H1 (cell line): Measurements from ENCODE around the gene GABPB1. TPM values are rescaled to one million over a fixed set of nuclear protein-coding genes. Genes with fewer than 3 reads are reported as not detected.

Experiments used
- polyA plus RNA-seq, 7 experiments: library from polyadenylated mRNA; depleted of rRNA in 3 of 7; stranded (reverse) in 5 of 7; unstranded in 2 of 7; fragments of >200 nt in 5 of 7; fragments of 200-250 nt in 2 of 7; gene quantifications; 1 replicate in 5 of 7; 2 replicates in 1 of 7; 4 replicates in 1 of 7; pipeline versions ENCODE4 v1.2.1 to v1.2.3, GENCODE V29; 2011 to 2013; ENCODE audit warnings: missing spikeins in 2 of 7, mixed read lengths in 2 of 7
- total RNA-seq: library from RNA; stranded (reverse); fragmentation: NEBNext Ultra II Directional; extraction: Animal tissue kit (Norgen Biotek cat#: 25700); gene quantifications from 2 replicates; pipeline ENCODE4 v1.2.1, GENCODE V29; 2021
- TF ChIP-seq, protein P1 (sequence below): fragments of 300-600 bp; sonication (generic); IDR thresholded peaks from 2 replicates; pipeline ENCODE4 v1.7.1; 2012; ENCODE audit warnings: low read length, moderate library complexity, mild to moderate bottlenecking, inconsistent platforms; ENCODE audit not compliant: insufficient replicate concordance

Gene GABPB1
- total and polyA plus RNA-seq, 2 of the 8 experiments (the other 6 are each of a cell fraction or from before 2014, with no cell fraction given), result 24.5 to 32.3 TPM

- TF ChIP-seq, protein P1, sequence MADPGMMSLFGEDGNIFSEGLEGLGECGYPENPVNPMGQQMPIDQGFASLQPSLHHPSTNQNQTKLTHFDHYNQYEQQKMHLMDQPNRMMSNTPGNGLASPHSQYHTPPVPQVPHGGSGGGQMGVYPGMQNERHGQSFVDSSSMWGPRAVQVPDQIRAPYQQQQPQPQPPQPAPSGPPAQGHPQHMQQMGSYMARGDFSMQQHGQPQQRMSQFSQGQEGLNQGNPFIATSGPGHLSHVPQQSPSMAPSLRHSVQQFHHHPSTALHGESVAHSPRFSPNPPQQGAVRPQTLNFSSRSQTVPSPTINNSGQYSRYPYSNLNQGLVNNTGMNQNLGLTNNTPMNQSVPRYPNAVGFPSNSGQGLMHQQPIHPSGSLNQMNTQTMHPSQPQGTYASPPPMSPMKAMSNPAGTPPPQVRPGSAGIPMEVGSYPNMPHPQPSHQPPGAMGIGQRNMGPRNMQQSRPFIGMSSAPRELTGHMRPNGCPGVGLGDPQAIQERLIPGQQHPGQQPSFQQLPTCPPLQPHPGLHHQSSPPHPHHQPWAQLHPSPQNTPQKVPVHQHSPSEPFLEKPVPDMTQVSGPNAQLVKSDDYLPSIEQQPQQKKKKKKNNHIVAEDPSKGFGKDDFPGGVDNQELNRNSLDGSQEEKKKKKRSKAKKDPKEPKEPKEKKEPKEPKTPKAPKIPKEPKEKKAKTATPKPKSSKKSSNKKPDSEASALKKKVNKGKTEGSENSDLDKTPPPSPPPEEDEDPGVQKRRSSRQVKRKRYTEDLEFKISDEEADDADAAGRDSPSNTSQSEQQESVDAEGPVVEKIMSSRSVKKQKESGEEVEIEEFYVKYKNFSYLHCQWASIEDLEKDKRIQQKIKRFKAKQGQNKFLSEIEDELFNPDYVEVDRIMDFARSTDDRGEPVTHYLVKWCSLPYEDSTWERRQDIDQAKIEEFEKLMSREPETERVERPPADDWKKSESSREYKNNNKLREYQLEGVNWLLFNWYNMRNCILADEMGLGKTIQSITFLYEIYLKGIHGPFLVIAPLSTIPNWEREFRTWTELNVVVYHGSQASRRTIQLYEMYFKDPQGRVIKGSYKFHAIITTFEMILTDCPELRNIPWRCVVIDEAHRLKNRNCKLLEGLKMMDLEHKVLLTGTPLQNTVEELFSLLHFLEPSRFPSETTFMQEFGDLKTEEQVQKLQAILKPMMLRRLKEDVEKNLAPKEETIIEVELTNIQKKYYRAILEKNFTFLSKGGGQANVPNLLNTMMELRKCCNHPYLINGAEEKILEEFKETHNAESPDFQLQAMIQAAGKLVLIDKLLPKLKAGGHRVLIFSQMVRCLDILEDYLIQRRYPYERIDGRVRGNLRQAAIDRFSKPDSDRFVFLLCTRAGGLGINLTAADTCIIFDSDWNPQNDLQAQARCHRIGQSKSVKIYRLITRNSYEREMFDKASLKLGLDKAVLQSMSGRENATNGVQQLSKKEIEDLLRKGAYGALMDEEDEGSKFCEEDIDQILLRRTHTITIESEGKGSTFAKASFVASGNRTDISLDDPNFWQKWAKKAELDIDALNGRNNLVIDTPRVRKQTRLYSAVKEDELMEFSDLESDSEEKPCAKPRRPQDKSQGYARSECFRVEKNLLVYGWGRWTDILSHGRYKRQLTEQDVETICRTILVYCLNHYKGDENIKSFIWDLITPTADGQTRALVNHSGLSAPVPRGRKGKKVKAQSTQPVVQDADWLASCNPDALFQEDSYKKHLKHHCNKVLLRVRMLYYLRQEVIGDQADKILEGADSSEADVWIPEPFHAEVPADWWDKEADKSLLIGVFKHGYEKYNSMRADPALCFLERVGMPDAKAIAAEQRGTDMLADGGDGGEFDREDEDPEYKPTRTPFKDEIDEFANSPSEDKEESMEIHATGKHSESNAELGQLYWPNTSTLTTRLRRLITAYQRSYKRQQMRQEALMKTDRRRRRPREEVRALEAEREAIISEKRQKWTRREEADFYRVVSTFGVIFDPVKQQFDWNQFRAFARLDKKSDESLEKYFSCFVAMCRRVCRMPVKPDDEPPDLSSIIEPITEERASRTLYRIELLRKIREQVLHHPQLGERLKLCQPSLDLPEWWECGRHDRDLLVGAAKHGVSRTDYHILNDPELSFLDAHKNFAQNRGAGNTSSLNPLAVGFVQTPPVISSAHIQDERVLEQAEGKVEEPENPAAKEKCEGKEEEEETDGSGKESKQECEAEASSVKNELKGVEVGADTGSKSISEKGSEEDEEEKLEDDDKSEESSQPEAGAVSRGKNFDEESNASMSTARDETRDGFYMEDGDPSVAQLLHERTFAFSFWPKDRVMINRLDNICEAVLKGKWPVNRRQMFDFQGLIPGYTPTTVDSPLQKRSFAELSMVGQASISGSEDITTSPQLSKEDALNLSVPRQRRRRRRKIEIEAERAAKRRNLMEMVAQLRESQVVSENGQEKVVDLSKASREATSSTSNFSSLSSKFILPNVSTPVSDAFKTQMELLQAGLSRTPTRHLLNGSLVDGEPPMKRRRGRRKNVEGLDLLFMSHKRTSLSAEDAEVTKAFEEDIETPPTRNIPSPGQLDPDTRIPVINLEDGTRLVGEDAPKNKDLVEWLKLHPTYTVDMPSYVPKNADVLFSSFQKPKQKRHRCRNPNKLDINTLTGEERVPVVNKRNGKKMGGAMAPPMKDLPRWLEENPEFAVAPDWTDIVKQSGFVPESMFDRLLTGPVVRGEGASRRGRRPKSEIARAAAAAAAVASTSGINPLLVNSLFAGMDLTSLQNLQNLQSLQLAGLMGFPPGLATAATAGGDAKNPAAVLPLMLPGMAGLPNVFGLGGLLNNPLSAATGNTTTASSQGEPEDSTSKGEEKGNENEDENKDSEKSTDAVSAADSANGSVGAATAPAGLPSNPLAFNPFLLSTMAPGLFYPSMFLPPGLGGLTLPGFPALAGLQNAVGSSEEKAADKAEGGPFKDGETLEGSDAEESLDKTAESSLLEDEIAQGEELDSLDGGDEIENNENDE, result no peak
Measured at GRCh38 chr15:50318697-50319096, 36.3 kb downstream of the GABPB1 start (continued).
